Renal cortical epithelial cell (primary cell): ENCODE data around the gene WDR54. TPM values are rescaled to one million over a fixed set of nuclear protein-coding genes. Genes with fewer than 3 reads are reported as not detected.
"Not testable (repeated sequence)": the region's sequence is repeated elsewhere in the genome, so short reads cannot be mapped to it uniquely, and the experiment has no call there.

Source experiments
- DNase-seq: peaks from one replicate; pipeline ENCODE4 v3.0.0-alpha.2; 2011; ENCODE audit warnings: low read depth
- total RNA-seq: library from RNA; depleted of rRNA; stranded (reverse); fragments of >200 nt; gene quantifications from 2 replicates; pipeline ENCODE4 v1.2.3, GENCODE V29; 2014

WDR54 gene
- total RNA-seq, 1 donor from 2014 or later, result 39.5 TPM

GRCh38 chr2:74406035-74406434 is 15.5 kb upstream of the WDR54 start:
- peak; percentile 71 for DNase-seq

- no peak for DNase-seq
Measured at GRCh38 chr2:74407682-74408081, 13.8 kb upstream of the WDR54 start.

GRCh38 chr2:74413001-74413698 is 8.4 kb upstream of the WDR54 start:
- DNase-seq, result no peak

GRCh38 chr2:74414441-74414840 is 7.1 kb upstream of the WDR54 start:
- DNase-seq, result no peak

- no peak for DNase-seq
Measured at GRCh38 chr2:74414881-74415761, 6.4 kb upstream of the WDR54 start.

- DNase-seq, result no peak
Measured at GRCh38 chr2:74415762-74416395, 5.7 kb upstream of the WDR54 start.

- DNase-seq, result no peak
Measured at GRCh38 chr2:74416778-74417177, 4.8 kb upstream of the WDR54 start.

GRCh38 chr2:74417197-74417596 is 4.3 kb upstream of the WDR54 start:
- DNase-seq, result no peak

- no peak for DNase-seq
Measured at GRCh38 chr2:74417763-74418162, 3.8 kb upstream of the WDR54 start.

GRCh38 chr2:74418312-74418711 is 3.2 kb upstream of the WDR54 start:
- DNase-seq, result no peak

- no peak for DNase-seq
Measured at GRCh38 chr2:74419345-74419744, 2.2 kb upstream of the WDR54 start.

GRCh38 chr2:74420006-74420405 is 1.5 kb upstream of the WDR54 start:
- DNase-seq, result no peak

GRCh38 chr2:74420443-74421103 is 957 bp upstream of the WDR54 start:
- not testable (repeated sequence) for DNase-seq

- DNase-seq, result no peak
Measured at GRCh38 chr2:74423231-74424095, 1.9 kb downstream of the WDR54 start.

GRCh38 chr2:74424139-74424992 is 2.8 kb downstream of the WDR54 start:
- no peak for DNase-seq

GRCh38 chr2:74424995-74425406 is 3.5 kb downstream of the WDR54 start:
- DNase-seq, result no peak

- DNase-seq, result no peak
Measured at GRCh38 chr2:74425523-74425922, 4.0 kb downstream of the WDR54 start.

- no peak for DNase-seq
Measured at GRCh38 chr2:74426181-74426758, 4.7 kb downstream of the WDR54 start.

- no peak for DNase-seq
Measured at GRCh38 chr2:74427551-74427950, 6.0 kb downstream of the WDR54 start.

- DNase-seq, result no peak
Measured at GRCh38 chr2:74428675-74429074, 7.1 kb downstream of the WDR54 start.
